Panc1 (cell line): ENCODE measurements around the gene MAPKAP1.

Experiments used
- POLR2AphosphoS5 ChIP-seq: IDR thresholded peaks from 2 replicates; pipeline ENCODE4 v1.6.1; 2012; ENCODE audit warnings: mild to moderate bottlenecking, low read depth, low read length, moderate library complexity
- TCF7L2 ChIP-seq: IDR thresholded peaks from 2 replicates; pipeline ENCODE4 v1.6.1; 2011; ENCODE audit warnings: mild to moderate bottlenecking, low read depth, low read length, inconsistent platforms
- TF ChIP-seq, protein P1 (sequence below): fragments of 450-650 bp; IDR thresholded peaks from 2 replicates; pipeline ENCODE4 v1.5.1; 2017; ENCODE audit warnings: mild to moderate bottlenecking

DNA sequence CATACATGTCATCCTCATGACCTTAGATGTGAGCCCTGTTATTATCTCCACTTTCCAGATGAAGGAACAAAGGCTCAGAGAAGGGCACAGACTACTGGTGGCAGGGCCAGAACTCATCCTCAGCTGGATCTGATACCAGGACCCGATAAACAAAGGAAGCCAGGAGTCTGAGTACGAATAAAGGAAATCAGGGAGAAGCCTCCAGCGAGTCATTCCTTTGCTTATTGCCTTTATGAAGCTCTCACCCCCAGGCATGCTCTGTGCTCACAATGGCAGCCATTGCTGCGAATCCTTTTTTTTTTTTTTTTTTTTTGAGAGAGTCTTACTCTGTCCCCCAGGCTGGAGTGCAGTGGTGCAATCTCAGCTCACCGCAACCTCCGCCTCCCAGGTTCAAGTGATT, 315.3 kb downstream of the MAPKAP1 start:
- TF ChIP-seq, protein P1, sequence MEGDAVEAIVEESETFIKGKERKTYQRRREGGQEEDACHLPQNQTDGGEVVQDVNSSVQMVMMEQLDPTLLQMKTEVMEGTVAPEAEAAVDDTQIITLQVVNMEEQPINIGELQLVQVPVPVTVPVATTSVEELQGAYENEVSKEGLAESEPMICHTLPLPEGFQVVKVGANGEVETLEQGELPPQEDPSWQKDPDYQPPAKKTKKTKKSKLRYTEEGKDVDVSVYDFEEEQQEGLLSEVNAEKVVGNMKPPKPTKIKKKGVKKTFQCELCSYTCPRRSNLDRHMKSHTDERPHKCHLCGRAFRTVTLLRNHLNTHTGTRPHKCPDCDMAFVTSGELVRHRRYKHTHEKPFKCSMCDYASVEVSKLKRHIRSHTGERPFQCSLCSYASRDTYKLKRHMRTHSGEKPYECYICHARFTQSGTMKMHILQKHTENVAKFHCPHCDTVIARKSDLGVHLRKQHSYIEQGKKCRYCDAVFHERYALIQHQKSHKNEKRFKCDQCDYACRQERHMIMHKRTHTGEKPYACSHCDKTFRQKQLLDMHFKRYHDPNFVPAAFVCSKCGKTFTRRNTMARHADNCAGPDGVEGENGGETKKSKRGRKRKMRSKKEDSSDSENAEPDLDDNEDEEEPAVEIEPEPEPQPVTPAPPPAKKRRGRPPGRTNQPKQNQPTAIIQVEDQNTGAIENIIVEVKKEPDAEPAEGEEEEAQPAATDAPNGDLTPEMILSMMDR = no peak
- no peak for TF ChIP-seq TCF7L2
- TF ChIP-seq POLR2AphosphoS5 = no peak
